H9 (cell line): Measurements from ENCODE around the gene SLC39A8. TPM values are rescaled to one million over a fixed set of nuclear protein-coding genes. Genes with fewer than 3 reads are reported as not detected.

Experiments
- DNase-seq: peaks from one replicate; pipeline ENCODE4 v3.0.0-alpha.2; 2017
- H2AFZ ChIP-seq: one replicate; pipeline ENCODE4 v1.6.1; 2013; ENCODE audit warnings: mild to moderate bottlenecking, low read length, control low read depth, moderate library complexity
- H2AK5ac ChIP-seq: 2 replicates; pipeline ENCODE4 v1.6.1; 2013; ENCODE audit warnings: low read length, control low read depth, mixed read lengths; ENCODE audit not compliant: insufficient read length
- H2BK120ac ChIP-seq: one replicate; pipeline ENCODE4 v1.6.1; 2013; ENCODE audit warnings: low read depth, mild to moderate bottlenecking, low read length, control low read depth, inconsistent platforms; ENCODE audit not compliant: poor library complexity, severe bottlenecking
- H2BK12ac ChIP-seq: 2 replicates; pipeline ENCODE4 v1.6.1; 2013; ENCODE audit warnings: low read length, control low read depth, mixed read lengths, low read depth; ENCODE audit not compliant: insufficient read length
- H2BK15ac ChIP-seq: 2 replicates; pipeline ENCODE4 v1.6.1; 2013; ENCODE audit warnings: low read depth, low read length, control low read depth
- H2BK20ac ChIP-seq: one replicate; pipeline ENCODE4 v1.6.1; 2013; ENCODE audit warnings: low read depth, mild to moderate bottlenecking, low read length, control low read depth, inconsistent platforms; ENCODE audit not compliant: poor library complexity, severe bottlenecking
- H2BK5ac ChIP-seq: 2 replicates; pipeline ENCODE4 v1.6.1; 2013; ENCODE audit warnings: low read length, control low read depth, mixed read lengths; ENCODE audit not compliant: insufficient read length
- H3K14ac ChIP-seq: 2 replicates; pipeline ENCODE4 v1.6.1; 2013; ENCODE audit warnings: low read length, control low read depth; ENCODE audit not compliant: insufficient read depth
- H3K18ac ChIP-seq: 2 replicates; pipeline ENCODE4 v1.6.1; 2013; ENCODE audit warnings: low read depth, mild to moderate bottlenecking, mixed read lengths, low read length, control low read depth; ENCODE audit not compliant: insufficient read length
- H3K23ac ChIP-seq: 2 replicates; pipeline ENCODE4 v1.6.1; 2013; ENCODE audit warnings: low read length, control low read depth, mixed read lengths, low read depth; ENCODE audit not compliant: insufficient read length
- H3K23me2 ChIP-seq: 2 replicates; pipeline ENCODE4 v1.6.1; 2013; ENCODE audit warnings: low read depth, mild to moderate bottlenecking, mixed read lengths, low read length, control low read depth; ENCODE audit not compliant: insufficient read length, poor library complexity, severe bottlenecking
- H3K27ac ChIP-seq: 2 replicates; pipeline ENCODE4 v1.5.1; 2013; ENCODE audit warnings: low read length, control low read depth, mixed read lengths, low read depth; ENCODE audit not compliant: insufficient read length
- H3K27me3 ChIP-seq: 2 replicates; pipeline ENCODE4 v1.6.1; 2013; ENCODE audit warnings: low read length, control low read depth, inconsistent platforms; ENCODE audit not compliant: insufficient read depth
- H3K4ac ChIP-seq: 2 replicates; pipeline ENCODE4 v1.6.1; 2013; ENCODE audit warnings: low read depth, mild to moderate bottlenecking, control low read depth, inconsistent platforms, low read length, moderate library complexity
- H3K4me1 ChIP-seq: 2 replicates; pipeline ENCODE4 v1.6.1; 2013; ENCODE audit warnings: low read length, control low read depth, inconsistent platforms; ENCODE audit not compliant: insufficient read depth
- H3K4me2 ChIP-seq: 2 replicates; pipeline ENCODE4 v1.6.1; 2013; ENCODE audit warnings: low read length, control low read depth, mixed read lengths; ENCODE audit not compliant: insufficient read length, insufficient read depth
- H3K56ac ChIP-seq: 2 replicates; pipeline ENCODE4 v1.6.1; 2013; ENCODE audit warnings: low read depth, mild to moderate bottlenecking, mixed read lengths, low read length, control low read depth; ENCODE audit not compliant: insufficient read length
- H3K79me1 ChIP-seq: 2 replicates; pipeline ENCODE4 v1.6.1; 2013; ENCODE audit warnings: low read depth, mild to moderate bottlenecking, moderate library complexity, low read length, control low read depth, inconsistent platforms; ENCODE audit not compliant: insufficient read depth, poor library complexity, severe bottlenecking
- H3K79me2 ChIP-seq: 2 replicates; pipeline ENCODE4 v1.6.1; 2013; ENCODE audit warnings: low read length, control low read depth, inconsistent platforms; ENCODE audit not compliant: insufficient read depth
- H3K9ac ChIP-seq: 2 replicates; pipeline ENCODE4 v1.6.1; 2013; ENCODE audit warnings: low read length, control low read depth, mixed read lengths; ENCODE audit not compliant: insufficient read length; ENCODE audit errors: extremely low read depth
- H3K9me3 ChIP-seq: one replicate; pipeline ENCODE4 v1.6.1; 2013; ENCODE audit warnings: low read depth, low read length, inconsistent platforms; ENCODE audit not compliant: control insufficient read depth
- H3T11ph ChIP-seq: one replicate; pipeline ENCODE4 v1.6.1; 2013; ENCODE audit warnings: mild to moderate bottlenecking, low read length, control low read depth, inconsistent platforms
- H4K20me1 ChIP-seq: one replicate; pipeline ENCODE4 v1.6.1; 2013; ENCODE audit not compliant: control insufficient read depth, insufficient read length, insufficient read depth
- H4K5ac ChIP-seq: 2 replicates; pipeline ENCODE4 v1.6.1; 2013; ENCODE audit warnings: low read depth, mild to moderate bottlenecking, mixed read lengths, low read length, control low read depth; ENCODE audit not compliant: insufficient read length
- H4K8ac ChIP-seq: replicated peaks from 2 replicates; pipeline ENCODE4 v1.6.1; 2013; ENCODE audit warnings: low read length, control low read depth, mixed read lengths, low read depth; ENCODE audit not compliant: insufficient read length
- H4K91ac ChIP-seq: 2 replicates; pipeline ENCODE4 v1.6.1; 2013; ENCODE audit warnings: low read depth, mild to moderate bottlenecking, moderate library complexity, mixed read lengths, low read length, control low read depth; ENCODE audit not compliant: insufficient read length
- H3K27ac Mint-ChIP-seq, 3 experiments: 2 replicates in 2 of 3; 3 replicates in 1 of 3; pipeline ENCODE4 v1.8.0; 2020 to 2021; ENCODE audit warnings: mixed read lengths in 3 of 3, mild to moderate bottlenecking in 1 of 3, moderate library complexity in 1 of 3
- H3K27me3 Mint-ChIP-seq: 2 replicates; pipeline ENCODE4 v1.8.0; 2021; ENCODE audit warnings: low read depth, mild to moderate bottlenecking, moderate library complexity, mixed read lengths
- H3K36me3 Mint-ChIP-seq, 3 experiments: 2 replicates in 2 of 3; 3 replicates in 1 of 3; pipeline ENCODE4 v1.8.0; 2020 to 2021; ENCODE audit warnings: low read depth in 3 of 3, mixed read lengths in 3 of 3; ENCODE audit not compliant: insufficient read depth in 1 of 3
- H3K4me1 Mint-ChIP-seq, 2 experiments: 2 replicates each; pipeline ENCODE4 v1.8.0; 2020; ENCODE audit warnings: mixed read lengths in 2 of 2
- H3K4me3 Mint-ChIP-seq, 2 experiments: 2 replicates in 1 of 2; 3 replicates in 1 of 2; pipeline ENCODE4 v1.8.0; 2020 to 2021; ENCODE audit warnings: mild to moderate bottlenecking in 2 of 2, mixed read lengths in 2 of 2, moderate library complexity in 1 of 2
- H3K9me3 Mint-ChIP-seq, 2 experiments: 2 replicates in 1 of 2; 3 replicates in 1 of 2; pipeline ENCODE4 v1.8.0; 2020; ENCODE audit warnings: mild to moderate bottlenecking in 2 of 2, mixed read lengths in 2 of 2, moderate library complexity in 1 of 2
- WGBS: extraction: QIAGEN DNeasy Blood & Tissue Kit; methylation state at CpG from one replicate; pipeline ENCODE4 v1.1.7; 2013; ENCODE audit warnings: missing lambda C conversion rate, low lambda C conversion rate, mixed read lengths; ENCODE audit not compliant: insufficient read length; ENCODE audit errors: extremely low coverage; 5-methylcytosine and 5-hydroxymethylcytosine counted together
- total RNA-seq: library from RNA; stranded (reverse); gene quantifications from 2 replicates; pipeline ENCODE4 v1.2.1, GENCODE V29; 2021
- TF ChIP-seq, protein P1 (sequence below): fragments of 200-600 bp; sonication (generic); conservative IDR thresholded peaks from 3 replicates; pipeline ENCODE4 v1.8.0; 2021; ENCODE audit warnings: antibody characterized with exemption, mild to moderate bottlenecking

Gene SLC39A8
- total RNA-seq, 1 experiment from 2014 or later = 11.0 TPM

- H3K9me3 Mint-ChIP-seq = no peaks in the 10 kb centered on the region
Measured at GRCh38 chr4:102356562-102357202, 11.4 kb upstream of the SLC39A8 start.

More at GRCh38 chr4:102356562-102357202, 11.4 kb upstream of the SLC39A8 start:
- no peaks in the 10 kb centered on the region for H3K27me3 ChIP-seq
- H2BK120ac ChIP-seq = no peak overlapping the region
- no peaks in the 10 kb centered on the region; the same call in 1 of the 2 replicates for H3K27me3 Mint-ChIP-seq
- no peak overlapping the region for H3K27ac ChIP-seq
- H3K79me2 ChIP-seq = no peaks in the 10 kb centered on the region
- no peaks in the 10 kb centered on the region for H3K36me3 Mint-ChIP-seq
- no peak for DNase-seq
- no peak overlapping the region for H2AK5ac ChIP-seq
- H3K23me2 ChIP-seq = no peaks in the 10 kb centered on the region
- no peaks in the 10 kb centered on the region for H4K20me1 ChIP-seq
- no peak overlapping the region for H3K4me2 ChIP-seq
- H3K27ac Mint-ChIP-seq = no peak overlapping the region
- no peaks in the 10 kb centered on the region for H3K79me1 ChIP-seq
- no CpG with 5 or more reads among the region's 3 CpGs for WGBS
- H3K4me3 Mint-ChIP-seq = no peak overlapping the region
- no peak overlapping the region for H3K9ac ChIP-seq
- no peak overlapping the region for H3K56ac ChIP-seq
- no peak overlapping the region for H3K4ac ChIP-seq
- no peak overlapping the region for H3K23ac ChIP-seq
- no peak overlapping the region for H4K5ac ChIP-seq
- H4K8ac ChIP-seq = no peak overlapping the region
- no peaks in the 10 kb centered on the region for H3K9me3 ChIP-seq
- no peak overlapping the region for H3K18ac ChIP-seq
- H3K4me1 ChIP-seq = no peaks in the 10 kb centered on the region; the same call in 1 of the 2 replicates
- no peak overlapping the region for H2BK5ac ChIP-seq
- TF ChIP-seq, protein P1, sequence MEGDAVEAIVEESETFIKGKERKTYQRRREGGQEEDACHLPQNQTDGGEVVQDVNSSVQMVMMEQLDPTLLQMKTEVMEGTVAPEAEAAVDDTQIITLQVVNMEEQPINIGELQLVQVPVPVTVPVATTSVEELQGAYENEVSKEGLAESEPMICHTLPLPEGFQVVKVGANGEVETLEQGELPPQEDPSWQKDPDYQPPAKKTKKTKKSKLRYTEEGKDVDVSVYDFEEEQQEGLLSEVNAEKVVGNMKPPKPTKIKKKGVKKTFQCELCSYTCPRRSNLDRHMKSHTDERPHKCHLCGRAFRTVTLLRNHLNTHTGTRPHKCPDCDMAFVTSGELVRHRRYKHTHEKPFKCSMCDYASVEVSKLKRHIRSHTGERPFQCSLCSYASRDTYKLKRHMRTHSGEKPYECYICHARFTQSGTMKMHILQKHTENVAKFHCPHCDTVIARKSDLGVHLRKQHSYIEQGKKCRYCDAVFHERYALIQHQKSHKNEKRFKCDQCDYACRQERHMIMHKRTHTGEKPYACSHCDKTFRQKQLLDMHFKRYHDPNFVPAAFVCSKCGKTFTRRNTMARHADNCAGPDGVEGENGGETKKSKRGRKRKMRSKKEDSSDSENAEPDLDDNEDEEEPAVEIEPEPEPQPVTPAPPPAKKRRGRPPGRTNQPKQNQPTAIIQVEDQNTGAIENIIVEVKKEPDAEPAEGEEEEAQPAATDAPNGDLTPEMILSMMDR = no peak
- H4K91ac ChIP-seq = no peak overlapping the region
- H3T11ph ChIP-seq = no peak overlapping the region
- H2BK20ac ChIP-seq = no peak overlapping the region
- H3K14ac ChIP-seq = no peak overlapping the region
- H2AFZ ChIP-seq = no peak overlapping the region
- H2BK12ac ChIP-seq = no peak overlapping the region
- H2BK15ac ChIP-seq = no peak overlapping the region
- H3K4me1 Mint-ChIP-seq = peaks cover 0 to 6% of the 10 kb centered on the region in 2 experiments; a peak in 2 of 4 replicates
